M059J (cell line): ENCODE data around the gene ARHGEF4. TPM values are rescaled to one million over a fixed set of nuclear protein-coding genes. Genes with fewer than 3 reads are reported as not detected.

Source experiments
- DNase-seq: peaks from one replicate; pipeline ENCODE4 v3.0.0-alpha.2; 2012; ENCODE audit warnings: low read depth
- total RNA-seq: library from RNA; depleted of rRNA; stranded (reverse); fragments of >200 nt; shearing (Covaris generic); gene quantifications from 2 replicates; pipeline ENCODE4 v1.2.3, GENCODE V29; 2014

The ARHGEF4 gene
- total RNA-seq, 1 experiment from 2014 or later = 0.10 TPM

DNA sequence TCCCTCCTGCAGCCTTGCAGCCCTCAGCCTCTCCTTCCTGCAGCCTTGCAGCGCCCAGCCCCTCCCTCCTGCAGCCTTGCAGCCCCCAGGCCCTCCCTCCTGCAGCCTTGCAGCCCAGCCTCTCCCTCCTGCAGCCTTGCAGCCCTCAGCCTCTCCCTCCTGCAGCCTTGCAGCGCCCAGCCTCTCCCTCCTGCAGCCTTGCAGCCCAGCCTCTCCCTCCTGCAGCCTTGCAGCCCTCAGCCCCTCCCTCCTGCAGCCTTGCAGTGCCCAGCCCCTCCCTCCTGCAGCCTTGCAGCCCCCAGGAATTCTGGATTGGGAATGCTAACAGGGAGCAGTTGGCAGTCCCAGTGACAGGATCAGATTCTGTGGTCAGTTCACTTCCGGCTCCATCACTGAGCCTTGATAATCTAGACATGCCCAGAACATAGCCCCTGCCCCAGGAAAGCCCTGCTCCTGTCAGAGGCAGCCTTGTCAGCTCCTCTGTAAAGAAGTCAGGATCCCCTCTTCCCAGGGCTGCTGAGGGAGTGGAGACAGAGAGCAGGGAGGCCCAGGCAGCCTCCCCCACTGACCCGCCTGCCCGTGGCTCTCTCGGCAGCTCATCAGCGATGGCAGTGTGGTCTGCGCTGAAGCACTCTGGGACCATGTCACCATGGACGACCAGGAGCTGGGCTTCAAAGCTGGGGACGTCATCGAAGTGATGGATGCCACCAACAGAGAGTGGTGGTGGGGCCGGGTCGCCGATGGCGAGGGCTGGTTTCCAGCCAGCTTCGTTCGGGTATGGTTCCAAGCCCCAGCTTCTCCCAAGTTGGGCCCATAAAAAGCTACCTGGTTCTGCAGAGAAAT, 201.8 kb downstream of the ARHGEF4 start:
- DNase-seq = no peak

DNA sequence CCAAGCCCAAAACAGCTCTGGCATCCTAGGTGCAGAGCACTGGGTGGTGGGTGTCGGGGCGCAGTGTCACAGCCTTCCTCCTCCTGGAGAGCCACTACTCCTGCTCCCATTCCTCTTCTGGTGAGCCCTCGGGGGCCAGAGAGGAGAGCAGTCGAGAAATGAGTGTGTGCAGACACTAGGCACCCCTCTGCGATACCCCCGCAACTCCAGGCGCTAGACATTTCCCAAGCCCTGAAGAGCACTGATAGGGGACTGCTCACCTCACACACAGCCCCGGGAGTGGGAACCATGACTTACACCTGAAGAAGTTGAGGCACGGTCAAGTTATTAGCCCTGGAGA, 202.4 kb downstream of the ARHGEF4 start:
- DNase-seq = no peak

DNA sequence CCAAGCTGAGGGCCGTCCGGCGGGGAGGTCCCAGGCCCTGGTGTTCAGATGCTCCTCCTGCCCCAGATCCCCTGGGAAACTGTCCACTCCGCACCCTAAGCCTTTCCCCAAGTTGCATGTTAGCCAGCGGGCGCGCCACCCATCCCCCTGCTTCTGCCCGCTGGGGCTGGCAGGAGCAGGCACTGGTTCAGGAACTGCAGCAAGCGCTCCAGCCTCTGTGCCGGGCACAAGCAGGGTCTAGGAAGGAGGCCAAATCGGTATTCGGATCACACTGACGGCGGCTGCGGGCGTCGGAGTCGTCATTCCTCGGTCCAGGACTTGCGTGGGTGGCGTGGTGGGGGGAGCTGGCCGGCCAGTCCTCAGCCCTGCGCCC, 202.8 kb downstream of the ARHGEF4 start:
- DNase-seq = no peak

DNA sequence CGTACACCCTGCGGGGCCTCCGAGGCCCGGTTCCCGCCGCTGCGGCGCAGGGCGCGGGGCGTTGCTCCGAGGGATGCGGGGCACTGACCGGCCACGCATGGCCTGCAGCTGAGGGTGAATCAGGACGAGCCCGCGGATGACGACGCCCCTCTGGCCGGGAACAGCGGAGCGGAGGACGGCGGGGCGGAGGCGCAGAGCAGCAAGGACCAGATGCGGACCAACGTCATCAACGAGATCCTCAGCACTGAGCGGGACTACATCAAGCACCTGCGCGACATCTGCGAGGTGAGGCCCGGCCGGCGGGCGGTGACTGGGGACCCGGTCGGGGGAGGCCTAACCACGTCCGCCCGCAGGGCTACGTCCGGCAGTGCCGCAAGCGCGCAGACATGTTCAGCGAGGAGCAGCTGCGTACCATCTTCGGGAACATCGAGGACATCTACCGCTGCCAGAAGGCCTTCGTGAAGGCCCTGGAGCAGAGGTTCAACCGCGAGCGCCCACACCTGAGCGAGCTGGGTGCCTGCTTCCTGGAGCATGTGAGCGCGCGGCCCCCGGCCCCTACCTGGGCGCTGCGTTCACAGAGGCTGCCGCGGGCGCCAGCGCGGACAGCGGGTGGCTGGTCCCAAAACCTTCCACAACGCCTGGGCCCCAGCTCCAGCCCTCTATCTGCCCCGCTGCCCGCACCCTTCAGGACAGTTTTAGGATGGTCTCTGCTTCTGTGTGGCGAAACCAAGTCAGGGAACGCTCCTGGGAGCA, 203.4 kb downstream of the ARHGEF4 start:
- DNase-seq = no peak

DNA sequence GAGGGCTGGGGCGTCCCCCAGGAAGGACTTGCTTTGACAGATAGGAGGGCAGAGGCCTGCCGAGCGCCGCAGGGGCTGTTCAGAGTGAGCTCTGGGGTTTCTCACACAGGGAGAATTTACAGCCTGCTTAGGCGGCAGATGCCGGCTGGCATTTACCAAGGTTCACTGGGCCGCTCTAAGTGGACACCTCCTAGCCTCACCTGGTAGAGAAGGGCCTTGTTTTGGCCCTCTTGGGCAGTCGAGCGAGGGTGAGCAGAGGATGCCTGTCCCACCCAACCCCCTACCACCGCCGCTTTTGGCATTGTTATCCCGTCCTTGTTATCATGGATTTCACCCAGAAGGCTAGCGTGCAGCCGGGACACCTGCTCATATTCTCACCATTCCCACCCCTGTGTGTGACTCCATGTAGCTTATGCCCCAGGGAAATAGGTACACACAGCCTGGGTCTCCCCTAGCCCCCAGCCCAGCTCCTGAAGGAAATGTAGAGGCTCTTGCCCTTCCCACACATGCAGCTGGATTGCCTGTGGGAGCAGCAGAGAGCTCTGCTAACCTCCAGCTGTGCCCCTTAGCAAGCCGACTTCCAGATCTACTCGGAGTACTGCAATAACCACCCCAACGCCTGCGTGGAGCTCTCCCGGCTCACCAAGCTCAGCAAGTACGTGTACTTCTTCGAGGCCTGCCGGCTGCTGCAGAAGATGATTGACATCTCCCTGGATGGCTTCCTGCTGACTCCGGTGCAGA, 204.1 kb downstream of the ARHGEF4 start:
- no peak for DNase-seq

DNA sequence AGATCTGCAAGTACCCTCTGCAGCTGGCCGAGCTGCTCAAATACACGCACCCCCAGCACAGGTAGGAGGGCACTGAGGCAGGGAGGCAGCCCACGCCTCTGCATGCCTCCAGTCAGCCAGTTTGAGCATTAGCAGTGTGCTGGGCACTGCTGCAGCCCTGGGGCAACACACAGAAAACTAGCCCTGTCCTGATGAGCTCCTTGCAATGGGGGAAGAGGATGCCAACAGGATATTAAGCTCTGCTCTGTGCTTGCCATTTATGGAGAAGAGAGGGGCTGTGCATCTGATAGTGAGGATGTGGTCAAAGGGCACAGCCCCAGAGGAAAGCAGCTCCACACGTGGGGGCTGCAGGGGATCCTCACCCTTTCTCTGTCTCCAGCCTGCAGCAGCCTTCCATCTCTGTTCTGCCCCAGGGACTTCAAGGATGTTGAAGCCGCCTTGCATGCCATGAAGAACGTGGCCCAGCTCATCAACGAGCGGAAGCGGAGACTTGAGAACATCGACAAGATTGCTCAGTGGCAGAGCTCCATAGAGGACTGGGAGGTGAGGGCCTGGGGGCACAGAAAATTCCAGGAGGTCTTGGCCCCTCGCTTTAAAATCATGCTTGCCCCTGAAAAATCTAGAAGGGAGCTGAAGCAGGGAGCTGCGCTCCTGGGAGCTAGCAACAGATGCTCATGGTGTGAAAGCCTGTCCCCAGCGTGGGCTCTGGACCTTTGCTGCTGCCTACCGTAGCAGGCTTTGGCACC, 204.9 kb downstream of the ARHGEF4 start:
- DNase-seq = no peak

DNA sequence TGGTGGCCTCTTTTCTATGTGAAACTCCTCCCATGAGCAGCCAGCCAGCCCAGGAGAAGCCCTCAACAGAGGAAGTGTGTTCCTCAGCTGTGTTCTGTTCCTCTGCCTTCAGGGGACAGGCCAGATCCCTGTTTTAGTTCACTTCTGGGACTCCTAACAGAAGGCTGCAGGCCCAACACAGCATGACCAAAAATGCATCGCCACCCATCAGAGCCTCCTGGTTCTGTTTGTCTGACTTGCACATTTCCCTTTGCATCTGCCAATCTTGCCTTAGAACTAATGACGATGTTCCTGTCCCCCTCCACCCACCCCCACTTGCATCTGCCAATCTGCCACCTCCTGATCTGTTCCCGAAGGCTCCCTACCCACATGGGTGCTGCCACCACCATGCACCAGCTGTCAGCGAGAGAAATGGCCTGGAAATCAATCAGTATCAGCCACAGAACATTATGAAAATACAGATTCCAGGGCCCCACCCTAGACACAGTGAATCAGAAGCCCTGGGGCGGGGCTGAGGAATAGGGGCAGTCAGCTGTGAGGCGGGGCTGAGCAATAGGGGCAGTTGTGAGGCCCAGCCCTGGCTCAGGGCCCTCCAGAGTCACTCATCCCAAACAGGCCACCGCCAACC, 205.5 kb downstream of the ARHGEF4 start:
- no peak for DNase-seq

DNA sequence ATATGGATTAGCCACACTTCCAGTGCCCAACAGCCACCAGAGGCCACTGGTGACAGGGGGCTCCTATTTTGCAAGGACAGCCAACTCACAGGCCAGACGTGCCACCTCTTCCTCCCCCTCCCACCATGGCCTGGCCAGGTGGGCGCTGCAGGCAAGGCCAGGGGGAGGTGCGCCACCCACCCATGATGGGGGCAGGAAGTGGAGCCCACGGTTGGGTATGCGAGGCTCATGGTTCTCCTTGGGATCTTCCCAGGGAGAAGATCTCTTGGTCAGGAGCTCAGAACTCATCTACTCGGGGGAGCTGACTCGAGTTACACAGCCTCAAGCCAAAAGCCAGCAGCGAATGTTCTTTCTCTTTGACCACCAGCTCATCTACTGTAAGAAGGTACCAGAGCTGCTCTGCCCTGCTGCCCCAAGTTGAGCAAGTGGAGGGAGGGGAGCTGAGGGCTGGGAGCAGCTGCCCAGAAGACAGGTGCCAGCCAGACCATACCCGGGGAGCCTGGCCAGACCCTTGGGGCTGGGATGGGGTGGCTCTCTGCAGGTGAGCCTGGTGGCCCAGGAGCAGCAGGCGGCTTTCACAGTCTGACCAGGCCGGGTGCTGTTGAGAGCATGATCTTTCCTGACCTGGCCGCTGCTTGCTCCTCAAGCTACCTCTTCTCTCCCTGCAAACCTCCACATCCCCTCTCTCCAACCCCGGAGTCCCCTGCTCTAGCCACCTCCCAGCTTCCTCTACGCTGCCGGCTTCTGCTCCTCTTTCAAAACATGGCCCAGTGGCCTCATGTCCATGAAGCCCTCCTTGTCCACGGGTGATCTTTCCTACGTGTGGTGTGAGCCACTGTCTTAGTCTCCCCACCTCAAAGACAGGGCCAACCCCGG, 206.7 kb downstream of the ARHGEF4 start:
- DNase-seq = no peak

DNA sequence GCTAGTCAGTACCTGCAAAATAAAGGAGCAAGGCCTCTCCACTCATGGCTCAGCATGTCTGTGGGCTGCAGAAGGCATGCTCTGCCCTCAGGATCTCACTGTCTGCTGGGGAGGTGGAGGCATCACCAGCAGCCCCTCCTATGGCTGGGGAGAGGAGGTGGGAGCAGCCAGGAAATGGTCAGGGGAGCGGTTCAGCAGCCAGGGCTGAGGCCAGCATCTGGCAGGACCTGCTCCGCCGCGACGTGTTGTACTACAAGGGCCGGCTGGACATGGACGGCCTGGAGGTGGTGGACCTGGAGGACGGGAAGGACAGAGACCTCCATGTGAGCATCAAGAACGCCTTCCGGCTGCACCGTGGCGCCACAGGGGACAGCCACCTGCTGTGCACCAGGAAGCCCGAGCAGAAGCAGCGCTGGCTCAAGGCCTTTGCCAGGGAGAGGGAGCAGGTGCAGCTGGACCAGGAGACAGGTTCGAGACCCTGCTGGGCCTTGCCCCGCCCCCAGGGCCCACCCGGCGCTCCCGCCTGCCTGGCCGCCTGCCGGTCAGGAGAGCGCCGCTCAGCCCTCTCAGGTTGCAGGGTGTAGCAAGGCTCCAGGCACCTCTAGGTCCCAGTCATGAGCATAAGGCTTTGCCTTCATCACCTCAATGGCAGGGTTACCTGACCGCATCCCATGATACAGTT, 207.5 kb downstream of the ARHGEF4 start:
- no peak for DNase-seq

DNA sequence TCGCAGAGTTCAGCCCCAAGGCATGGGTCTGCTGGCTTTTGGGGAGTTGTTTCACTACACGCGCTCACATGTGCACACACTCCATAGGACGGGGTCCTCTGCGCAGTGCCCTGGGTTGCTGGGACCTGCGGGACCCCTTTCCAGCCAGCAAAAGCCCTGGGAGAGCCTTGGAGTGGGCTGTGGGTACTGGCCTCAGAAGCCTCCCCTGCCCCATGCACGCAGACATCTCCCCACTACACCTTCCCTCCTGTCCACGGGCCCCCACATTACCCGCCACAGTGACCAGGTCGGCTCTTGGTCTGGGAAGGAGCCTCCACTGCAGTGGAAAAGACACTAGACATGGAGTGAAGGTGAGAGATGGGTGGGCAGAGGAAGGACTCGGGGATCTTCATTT, 208.0 kb downstream of the ARHGEF4 start:
- DNase-seq = no peak

DNA sequence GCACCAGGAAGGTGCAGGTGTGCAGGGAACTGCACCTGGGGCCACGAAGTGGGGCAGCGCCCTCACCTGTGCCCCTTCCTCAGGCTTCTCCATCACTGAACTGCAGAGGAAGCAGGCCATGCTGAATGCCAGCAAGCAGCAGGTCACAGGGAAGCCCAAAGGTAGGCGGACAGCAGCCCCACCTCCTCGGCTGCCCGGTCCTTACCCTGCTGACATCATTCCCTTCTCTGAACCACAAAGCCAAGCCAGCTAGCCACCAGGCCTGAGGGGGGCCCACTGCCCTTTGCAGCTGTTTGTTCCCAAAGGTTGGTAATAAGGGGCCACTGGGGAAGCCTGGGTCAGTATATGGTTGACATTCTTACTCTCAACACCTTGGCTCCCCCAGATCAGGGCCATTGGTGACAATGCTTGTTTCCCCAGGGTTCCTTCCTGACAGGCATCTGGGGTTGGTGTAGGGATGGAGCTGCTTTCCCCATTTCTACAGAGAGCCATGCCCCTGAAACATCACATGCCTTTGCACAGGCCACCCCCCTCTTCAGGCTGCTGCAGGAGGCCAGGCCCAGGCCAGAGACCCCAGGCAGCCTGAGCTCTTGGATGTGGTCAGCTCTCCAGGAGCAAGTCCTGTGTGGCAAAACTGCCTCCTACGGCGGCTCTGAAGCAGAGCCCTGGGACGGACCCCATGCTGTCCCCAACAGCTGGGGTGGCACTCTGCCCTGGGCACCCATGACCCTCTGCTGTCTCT, 208.7 kb downstream of the ARHGEF4 start:
- no peak for DNase-seq

DNA sequence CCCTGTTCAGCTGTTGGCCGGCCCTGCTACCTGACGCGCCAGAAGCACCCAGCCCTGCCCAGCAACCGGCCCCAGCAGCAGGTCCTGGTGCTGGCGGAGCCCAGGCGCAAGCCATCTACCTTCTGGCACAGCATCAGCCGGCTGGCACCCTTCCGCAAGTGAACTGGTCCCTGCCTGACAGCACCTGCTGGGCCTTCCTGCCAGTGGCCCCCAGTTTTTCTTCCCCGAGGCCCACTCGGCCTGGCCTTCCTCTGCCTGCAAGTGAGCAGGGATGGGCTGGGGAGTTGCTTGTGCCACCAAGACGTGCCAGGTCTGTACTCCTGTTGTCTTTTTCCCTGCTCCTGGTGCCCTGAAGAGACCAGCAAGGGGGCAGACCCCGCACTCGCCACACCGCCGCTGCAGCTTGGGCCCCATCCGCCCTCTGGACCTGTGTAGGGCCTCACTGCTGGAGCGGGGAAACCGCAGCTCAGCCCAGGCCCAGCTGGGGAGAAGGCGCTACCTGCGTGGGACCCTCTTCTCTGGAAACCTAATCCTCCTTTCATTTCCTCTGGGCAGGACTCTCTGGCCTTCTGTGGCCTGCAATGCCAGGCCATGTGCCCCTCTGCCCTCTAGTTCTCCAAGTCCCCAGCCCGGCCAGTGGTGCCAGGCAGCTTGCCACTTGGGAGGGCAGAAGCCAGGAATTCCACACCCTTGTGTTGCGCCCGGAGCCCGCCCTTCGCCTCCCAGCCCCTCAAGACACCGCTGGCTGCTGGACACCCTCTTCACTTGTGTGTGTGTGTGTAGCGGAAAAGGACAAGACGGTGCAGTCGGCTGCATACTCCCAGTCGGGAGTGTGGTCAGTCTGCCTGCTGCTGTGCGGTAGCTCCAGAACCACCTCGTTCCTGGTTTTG, 209.6 kb downstream of the ARHGEF4 start:
- no peak for DNase-seq

DNA sequence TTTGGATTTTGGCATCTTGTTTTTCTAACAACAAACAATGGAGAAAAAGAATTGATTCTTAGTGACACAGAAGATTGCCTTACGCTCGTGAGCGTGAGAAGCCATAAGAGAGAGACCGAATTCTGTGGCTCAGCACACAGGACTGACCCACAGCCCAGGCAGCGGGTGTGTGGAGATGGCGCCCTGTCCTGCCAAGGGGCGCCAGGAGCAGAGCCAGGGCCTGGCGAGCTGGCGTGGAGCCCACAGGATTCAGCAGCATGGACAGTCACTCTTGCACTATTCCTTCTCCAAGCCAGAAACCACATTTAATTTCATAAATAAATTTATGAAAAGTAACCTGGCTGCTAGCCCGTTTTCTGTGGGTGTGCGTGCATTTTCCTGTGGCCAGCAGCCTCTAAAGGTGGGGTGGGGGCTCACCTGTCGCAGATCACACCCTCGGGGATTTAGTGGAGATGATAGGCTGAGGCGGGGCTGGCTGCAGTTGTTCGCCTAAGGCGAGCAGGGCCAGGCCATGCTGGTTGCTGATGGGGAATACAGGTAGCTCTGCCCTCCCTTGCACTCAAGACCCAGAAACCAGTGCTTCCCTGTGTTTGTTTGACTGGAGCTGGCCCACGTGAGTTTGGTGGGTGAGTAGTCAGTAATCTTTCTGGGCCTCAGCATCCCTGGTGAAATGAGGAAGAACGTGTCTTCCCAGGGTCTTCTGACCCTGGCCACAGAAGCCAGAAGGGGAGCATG, 210.4 kb downstream of the ARHGEF4 start:
- DNase-seq = no peak

DNA sequence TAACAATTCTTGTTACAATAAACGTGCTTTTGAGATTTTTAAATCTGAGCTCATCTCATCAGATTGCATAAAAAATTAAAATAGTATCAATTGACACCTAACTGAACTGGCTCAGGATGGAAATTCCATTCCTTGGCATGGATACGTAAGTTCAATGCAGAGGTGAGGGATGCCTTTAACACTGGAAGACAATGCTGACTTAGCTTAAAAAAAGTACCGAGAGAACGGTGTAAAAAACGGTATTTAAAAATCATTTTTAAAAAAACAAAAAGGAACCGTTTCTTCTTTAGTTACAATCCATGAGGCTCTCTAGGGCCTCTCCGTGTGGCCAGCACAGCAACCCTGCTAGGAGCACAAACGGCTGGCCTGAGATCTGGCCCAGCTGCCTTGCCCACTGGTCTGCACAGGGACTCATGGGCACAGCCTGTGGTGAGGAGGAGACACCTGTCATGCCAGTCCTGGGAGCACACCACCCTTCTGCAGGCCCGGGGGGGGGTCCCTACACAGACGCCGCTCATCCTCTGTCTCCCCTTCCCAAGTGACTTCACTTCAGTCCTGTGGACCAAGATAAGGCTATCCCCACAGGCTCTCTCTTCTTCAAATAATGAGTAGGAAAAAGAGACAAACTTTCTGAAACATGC, 211.3 kb downstream of the ARHGEF4 start:
- no peak for DNase-seq

DNA sequence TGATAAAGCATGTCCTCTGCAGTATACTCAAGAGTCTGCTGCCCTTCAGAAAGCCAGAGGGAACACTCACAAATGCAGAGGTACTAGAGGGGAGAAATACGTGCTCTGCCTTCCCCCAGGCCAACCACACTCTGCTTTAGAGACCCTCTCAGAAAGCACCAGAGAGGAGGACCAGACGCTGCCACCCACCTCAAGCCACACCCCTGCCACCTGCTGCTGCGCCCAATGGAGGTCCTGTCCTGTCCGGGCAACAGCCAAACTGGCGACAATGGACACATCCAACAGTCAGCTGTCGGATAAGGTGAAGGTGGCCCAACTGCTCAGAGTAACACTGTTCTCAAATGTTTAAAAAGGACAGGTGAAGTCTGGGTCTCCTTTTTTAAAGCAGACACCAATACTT, 211.9 kb downstream of the ARHGEF4 start:
- DNase-seq = no peak

DNA sequence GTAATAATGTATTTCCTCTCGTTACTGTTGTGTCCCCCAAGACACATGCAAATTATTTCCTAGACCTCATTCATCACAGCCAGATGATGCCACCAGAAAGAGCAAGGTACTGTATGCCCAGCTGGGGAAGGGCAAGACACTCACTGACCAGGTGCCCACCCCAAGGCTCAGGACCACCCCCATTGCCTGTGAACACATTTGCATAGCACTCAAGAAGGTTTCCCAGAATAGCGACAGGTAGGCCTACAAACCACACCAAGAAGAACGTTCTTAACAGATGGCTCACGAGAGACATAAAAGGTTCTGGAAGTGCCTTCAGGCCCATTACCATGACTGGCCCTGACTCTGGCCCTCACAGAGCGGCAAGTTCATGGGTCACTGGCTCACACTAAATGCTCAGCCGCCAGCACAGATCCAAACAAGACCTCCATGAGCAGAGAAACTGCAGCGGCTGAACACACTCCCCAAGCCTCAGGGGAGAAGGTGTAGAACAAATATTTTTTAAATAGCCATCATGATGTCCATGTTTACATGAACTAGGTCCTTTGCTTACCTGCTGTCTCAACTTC, 212.5 kb downstream of the ARHGEF4 start:
- DNase-seq = no peak

DNA sequence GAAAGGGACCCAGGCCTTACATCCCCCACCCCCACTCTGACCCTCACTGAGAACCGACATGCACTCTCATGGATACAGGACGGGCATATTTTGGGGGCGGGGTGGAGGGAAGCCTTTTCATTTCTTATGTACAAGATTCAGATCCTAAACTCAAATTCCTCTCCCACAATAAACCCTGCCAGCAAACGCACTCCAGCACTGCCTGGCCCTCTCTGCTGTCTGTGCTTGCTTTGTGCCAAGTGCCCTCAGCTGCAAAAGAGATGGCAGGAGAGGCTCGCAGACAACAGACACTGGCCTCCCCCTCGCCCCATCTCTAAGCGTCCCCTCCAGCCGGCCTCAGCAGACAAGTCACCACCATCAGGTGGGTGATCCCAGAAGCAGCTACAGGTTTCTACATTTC, 214.2 kb downstream of the ARHGEF4 start:
- DNase-seq = no peak
